Putamen (tissue), 1 donor: ENCODE measurements around the gene CHRND.
"Not testable (repeated sequence)": the region's sequence is repeated elsewhere in the genome, so short reads cannot be mapped to it uniquely, and the experiment has no call there.

ENCODE experiments used
- DNase-seq: peaks from one replicate; pipeline ENCODE4 v3.0.0-alpha.2; 2016; ENCODE audit warnings: low spot score

The CHRND gene

DNA sequence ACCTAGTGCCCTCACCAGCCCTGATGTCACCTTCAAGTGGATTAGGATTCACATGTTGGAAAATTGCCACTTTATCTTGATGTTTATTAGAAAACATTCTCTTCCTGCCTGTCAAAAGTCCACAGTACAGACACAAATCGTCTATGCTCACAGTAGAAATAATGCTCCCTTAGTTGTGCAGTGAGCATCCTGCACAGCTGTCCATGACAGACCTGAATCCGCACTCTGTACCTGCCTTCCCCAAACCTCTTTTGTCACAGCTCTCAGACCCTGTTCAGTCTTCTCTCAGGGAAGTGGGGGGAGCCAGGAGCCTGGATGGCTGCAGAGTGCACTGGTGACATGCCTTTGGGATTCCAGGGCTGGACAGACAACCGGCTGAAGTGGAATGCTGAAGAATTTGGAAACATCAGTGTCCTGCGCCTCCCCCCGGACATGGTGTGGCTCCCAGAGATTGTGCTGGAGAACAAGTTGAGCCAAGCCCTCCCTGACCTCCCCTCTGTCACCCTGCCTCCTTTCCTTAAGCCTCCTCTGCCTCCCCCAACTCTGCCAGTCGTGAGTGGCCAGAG is 2.0 kb downstream of the CHRND start:
- DNase-seq: no peak

DNA sequence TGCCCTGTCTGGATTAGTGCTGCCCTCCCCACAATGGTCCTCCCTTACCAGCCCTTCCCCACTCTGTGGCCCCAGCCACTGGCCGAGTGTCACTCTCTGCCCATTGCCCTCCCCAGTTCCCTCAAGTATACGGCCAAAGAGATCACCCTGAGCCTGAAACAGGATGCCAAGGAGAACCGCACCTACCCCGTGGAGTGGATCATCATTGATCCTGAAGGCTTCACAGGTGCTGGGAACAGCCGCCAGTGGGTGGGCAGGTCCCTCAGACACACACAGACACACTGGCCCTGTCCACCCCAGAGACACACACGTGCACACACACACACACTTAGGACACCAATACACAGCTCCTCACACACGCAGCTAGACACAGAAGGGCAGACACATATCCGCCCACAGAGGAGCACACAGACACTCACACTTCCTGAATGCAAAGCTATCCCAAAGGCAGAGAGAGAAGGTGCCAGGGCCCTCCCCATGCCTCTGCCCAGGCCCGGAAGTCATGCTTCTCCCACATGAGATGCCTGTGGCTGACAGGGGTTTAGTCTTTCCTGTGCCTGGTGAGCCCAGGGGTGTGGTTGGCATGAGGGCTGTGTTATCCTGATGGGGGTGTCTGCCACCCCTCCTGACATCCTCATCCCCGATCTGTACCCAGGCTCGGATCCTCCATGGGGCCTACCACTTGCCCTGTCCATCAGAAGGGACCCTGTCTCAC is 2.9 kb downstream of the CHRND start:
- DNase-seq: no peak

DNA sequence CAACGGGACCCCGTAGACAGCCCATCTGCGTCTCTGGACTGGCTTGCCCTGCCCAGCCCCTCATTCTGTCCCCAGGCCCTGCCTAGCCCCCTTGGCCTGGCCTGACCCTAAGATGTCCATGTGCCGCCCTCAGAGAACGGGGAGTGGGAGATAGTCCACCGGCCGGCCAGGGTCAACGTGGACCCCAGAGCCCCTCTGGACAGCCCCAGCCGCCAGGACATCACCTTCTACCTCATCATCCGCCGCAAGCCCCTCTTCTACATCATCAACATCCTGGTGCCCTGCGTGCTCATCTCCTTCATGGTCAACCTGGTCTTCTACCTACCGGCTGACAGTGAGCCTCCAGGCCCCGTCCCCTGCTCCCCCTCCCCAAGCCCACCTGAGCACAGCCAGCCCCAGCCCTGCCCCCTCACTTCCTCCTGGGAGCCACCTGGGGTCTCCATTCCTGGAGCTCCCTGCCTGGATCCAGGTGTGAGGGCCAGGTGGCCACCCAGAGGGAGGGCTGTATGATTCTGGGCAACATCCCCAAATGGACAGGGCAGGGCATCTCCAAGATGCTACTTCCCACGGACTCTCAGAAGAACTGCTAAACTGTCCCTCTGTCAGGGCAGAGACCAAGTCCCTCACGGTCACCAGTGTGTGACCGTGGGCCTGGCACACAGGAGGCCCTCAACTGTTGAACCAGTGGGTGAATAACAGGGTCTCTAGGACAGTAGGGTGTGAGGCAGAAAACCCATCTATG is 4.0 kb downstream of the CHRND start:
- no peak for DNase-seq

- DNase-seq: no peak
Measured at GRCh38 chr2:232530626-232531260, 4.8 kb downstream of the CHRND start.

DNA sequence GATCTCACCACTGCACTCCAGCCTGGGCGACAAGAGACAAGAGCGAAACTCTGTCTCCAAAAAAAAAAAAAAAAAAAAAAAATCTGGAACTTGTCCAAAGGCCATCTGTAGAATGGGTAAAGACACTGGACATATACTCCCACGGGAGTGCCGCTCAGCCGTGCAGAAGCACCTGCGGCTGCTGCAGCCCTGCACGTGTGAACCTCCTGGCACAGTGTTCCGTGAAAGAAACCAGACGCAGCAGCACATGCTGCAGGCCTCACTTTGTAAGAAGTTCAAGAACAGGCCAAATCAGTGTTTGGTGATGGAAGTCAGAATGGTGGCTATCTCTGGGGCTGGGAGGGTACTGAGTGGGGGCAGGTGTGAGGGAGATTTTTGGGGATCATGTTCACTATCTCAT is 6.5 kb downstream of the CHRND start:
- no peak for DNase-seq

GRCh38 chr2:232532821-232533220 is 6.9 kb downstream of the CHRND start:
- not testable (repeated sequence) for DNase-seq

- DNase-seq: no peak
Measured at GRCh38 chr2:232533944-232534710, 8.2 kb downstream of the CHRND start.

GRCh38 chr2:232534940-232535651 is 9.1 kb downstream of the CHRND start:
- DNase-seq: no peak

GRCh38 chr2:232535761-232536530 is 10.0 kb downstream of the CHRND start:
- DNase-seq: no peak

GRCh38 chr2:232537079-232537478 is 11.1 kb downstream of the CHRND start:
- no peak for DNase-seq

DNA sequence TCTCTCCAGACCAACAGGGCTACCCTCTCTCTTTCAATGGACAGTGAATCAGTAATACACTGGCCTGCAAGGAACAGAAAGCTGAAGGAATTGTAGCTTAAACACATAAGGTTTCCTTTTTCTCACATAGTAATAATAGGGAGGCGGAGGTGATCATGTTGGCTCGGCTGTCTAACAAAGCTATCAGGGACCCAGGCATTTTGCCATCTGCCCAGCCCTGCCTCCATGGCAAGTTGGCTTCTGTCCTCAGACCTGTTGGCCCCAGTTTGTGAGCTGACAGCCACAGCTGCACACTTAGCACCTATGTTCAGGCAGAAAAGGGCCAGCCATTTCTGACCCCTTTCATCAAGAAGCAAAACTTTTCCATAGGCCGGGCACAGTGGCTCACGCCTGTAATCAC is 11.5 kb downstream of the CHRND start:
- no peak for DNase-seq

GRCh38 chr2:232538671-232539070 is 12.7 kb downstream of the CHRND start:
- no peak for DNase-seq

DNA sequence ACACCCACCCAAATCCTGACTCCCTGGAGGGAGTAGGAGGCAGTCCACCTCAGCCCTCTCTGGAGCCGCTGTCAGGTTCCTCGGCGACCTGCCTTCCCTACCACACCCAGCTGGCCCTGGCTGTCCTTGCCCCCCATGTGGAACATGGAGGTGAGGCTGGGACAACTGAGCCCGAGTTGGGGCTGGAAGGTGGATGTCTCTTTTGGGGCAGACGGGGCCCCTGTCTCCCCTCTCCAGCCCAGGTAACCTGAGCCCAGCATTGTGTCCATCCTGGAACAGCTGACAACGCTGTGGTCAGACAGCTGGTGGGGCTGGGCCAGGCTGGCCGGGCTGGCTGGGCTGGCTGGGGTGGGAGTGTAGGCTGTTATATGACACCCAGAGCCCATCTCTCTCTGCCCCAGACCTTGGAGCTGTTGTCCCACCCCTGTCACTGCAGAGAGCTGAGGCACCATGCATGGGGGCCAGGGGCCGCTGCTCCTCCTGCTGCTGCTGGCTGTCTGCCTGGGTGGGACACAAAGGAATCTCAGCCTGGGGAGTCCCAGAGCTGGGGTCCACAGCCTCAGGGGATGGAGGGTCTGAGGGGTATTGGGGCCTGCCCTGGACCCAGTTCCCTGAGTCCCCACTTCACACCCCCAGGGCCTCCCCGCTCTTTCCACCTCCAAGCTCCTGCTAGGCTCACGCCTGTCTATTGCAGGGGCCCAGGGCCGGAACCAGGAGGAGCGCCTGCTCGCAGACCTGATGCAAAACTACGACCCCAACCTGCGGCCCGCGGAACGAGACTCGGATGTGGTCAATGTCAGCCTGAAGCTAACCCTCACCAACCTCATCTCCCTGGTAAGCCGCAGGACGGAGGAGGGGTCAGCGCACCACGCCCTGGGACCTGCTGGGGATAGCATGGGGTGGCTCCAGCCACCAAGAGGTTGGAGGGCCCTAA is 13.6 kb downstream of the CHRND start, which contains the start of gene CHRNG:
CHRNG (plus strand) TSS at position 395 of the 934 bp plus-strand sequence; CDS start at position 451, 56 bp downstream.
- no peak for DNase-seq

- no peak for DNase-seq
Measured at GRCh38 chr2:232540441-232541041, 14.6 kb downstream of the CHRND start.

GRCh38 chr2:232541195-232541960 is 15.4 kb downstream of the CHRND start:
- no peak for DNase-seq

DNA sequence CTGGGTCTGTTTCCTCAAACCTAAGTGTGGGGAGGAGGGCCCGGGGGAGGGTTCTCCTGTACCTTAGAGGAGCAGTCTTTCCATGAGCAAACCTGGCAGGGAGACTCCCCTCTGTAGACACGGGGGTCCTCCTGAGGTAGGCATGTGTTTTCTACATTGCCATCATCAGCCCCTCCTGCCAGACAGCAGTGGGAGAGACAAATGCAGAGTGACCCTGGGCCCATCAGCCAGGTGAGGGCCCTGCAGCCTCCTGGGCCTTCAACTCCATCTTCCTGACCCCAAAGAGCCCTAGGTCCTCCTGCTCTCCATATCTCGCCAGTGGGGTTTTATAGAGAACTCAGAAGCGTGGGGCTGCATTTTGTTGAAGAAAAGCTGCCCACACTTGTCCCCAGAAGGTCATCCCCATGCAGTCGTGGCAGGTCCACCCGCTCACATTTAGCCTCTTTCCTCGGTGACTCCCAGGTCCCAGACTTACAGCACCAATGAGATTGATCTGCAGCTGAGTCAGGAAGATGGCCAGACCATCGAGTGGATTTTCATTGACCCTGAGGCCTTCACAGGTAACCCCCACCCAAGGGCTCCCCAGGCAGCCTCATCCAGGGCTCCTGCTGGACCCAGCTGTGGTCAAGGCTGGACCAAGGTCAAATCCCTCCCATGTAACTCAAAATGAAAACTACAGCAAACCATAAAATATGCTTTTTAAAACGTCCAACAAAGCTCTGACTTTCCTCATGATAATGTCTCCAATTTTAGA is 16.2 kb downstream of the CHRND start:
- DNase-seq: no peak

DNA sequence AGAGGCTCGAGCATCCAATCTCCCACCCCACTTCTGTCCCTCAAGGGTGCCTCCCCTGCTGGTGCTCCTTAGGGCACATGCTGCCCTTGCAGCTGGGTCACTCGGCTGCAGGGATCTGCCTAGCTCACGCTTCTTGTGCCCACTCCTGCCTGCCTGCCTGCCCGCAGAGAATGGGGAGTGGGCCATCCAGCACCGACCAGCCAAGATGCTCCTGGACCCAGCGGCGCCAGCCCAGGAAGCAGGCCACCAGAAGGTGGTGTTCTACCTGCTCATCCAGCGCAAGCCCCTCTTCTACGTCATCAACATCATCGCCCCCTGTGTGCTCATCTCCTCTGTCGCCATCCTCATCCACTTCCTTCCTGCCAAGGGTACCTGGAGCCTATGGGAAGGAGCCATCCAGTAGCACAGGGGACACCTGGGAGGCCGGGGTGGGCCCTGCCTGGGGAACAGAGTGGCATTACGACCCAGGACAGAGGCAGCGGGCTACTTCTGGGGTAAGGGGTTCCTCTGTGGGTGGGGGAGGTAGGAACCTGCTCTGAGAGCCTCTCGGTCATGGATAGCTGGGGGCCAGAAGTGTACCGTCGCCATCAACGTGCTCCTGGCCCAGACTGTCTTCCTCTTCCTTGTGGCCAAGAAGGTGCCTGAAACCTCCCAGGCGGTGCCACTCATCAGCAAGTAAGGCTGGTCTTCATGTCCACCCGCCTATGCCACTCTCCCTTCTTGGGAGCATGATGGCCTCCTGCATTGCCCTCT is 16.9 kb downstream of the CHRND start:
- no peak for DNase-seq
